HG03442 (cell line): ENCODE results near the gene ERV3-1.
"Not testable (repeated sequence)": the region's sequence is repeated elsewhere in the genome, so short reads cannot be mapped to it uniquely, and the experiment has no call there.

ENCODE experiments used
- ATAC-seq: cut with Tn5 transposase; IDR thresholded peaks from one replicate; pipeline ENCODE4 v1.9.1; 2021; ENCODE audit warnings: mild to moderate bottlenecking, moderate library complexity; ENCODE audit not compliant: unreplicated experiment

ERV3-1 gene

DNA sequence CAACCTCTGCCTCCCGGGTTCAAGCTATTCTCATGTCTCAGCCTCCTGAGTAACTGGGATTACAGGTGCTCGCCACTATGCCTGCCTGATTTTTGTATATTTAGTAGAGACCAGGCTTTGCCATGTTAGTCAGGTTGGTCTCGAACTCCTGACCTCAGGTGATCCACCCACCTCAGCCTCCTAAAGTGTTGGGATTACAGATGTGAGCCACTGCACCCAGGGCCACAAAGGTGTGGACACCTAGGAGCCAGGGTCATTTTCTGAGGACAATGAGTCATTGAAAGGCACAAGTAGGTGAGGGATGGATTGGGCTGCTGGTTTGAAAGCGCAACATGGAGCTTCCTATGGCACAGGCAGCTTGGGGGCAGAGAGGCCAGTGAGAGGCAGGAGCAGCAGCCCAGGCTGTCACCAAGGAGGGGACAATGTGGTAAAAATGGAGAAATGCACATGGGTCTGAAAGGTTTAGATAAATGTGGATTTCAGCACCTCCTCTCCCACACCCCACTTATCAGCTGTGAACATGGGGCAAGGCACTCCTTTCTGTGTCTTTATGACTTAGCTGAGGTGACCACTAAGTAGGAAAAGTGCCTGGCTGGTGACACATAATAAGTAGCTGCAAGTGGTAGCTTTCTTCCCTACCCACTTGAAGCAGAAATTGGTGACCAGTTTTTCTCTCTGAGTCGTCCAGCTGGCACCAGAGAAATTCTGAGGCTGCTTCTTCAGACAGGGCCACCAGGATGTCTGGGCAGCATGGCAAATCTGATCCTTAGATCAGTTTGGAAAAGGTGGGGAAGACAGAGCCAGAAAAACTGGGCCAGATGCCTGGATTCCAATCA is 61.6 kb downstream of the ERV3-1 start:
- not testable (repeated sequence) for ATAC-seq
